ENCODE data around the gene MCF2L2. TPM values are rescaled to one million over a fixed set of nuclear protein-coding genes. Genes with fewer than 3 reads are reported as not detected.
"Not testable (repeated sequence)": the region's sequence is repeated elsewhere in the genome, so short reads cannot be mapped to it uniquely, and the experiment has no call there.

MCF2L2 gene
- total RNA-seq, 1 donor from 2014 or later = 2.0 TPM

GRCh38 chr3:183230826-183231225 lies 197.6 kb downstream of the MCF2L2 start:
- no peak for DNase-seq (ENCODE audit: extremely low spot score in 2 of 2)
- intact Hi-C loops (cut with DNase I) = no loop called here
- H3K4me3 ChIP-seq = no peak overlapping the region

GRCh38 chr3:183230251-183230650 lies 198.2 kb downstream of the MCF2L2 start:
- DNase-seq (ENCODE audit: extremely low spot score in 2 of 2); H3K4me1 ChIP-seq; H3K36me3 ChIP-seq; H3K4me3 ChIP-seq; H3K27ac ChIP-seq; H3K9me3 ChIP-seq; H3K27me3 ChIP-seq; intact Hi-C loops (cut with DNase I): not testable (repeated sequence)

More at GRCh38 chr3:183230826-183231225, 197.6 kb downstream of the MCF2L2 start:
- Histone ChIP-seq H3K27me3 (no peaks in the 10 kb centered on the region), H3K36me3 (no peaks in the 10 kb centered on the region), H3K4me1 (no peaks in the 10 kb centered on the region), H3K9me3 (no peaks in the 10 kb centered on the region), H3K27ac (no peak overlapping the region)
- TF ChIP-seq CTCF (IDR thresholded peaks at IDR 0.05) (no peak), POLR2AphosphoS5 (IDR thresholded peaks at IDR 0.05; ENCODE audit: insufficient read depth in 1 of 2, low read depth in 1 of 2) (no peak), POLR2A (IDR thresholded peaks at IDR 0.05) (no peak)

DNA sequence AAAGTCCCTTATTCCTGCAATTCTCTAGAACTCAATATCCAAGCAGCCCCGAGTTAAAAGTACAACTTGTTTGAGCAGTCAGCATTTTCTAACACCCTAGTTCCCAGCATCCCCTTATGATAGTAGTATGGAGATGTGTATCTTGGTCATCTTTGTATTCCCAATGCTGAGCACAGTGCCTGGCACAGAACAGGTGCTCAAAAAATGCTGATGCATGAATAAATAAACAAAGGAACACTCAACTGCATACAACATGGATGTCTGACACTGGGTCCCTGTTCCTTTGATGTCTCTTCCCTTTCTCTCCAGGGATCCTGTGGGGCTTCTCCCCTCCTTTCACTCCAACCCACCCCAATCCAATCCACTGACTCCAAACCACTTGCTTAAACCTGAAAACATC lies 199.2 kb downstream of the MCF2L2 start:
- Histone ChIP-seq H3K27ac (no peak overlapping the region), H3K4me3 (no peak overlapping the region), H3K36me3 (no peaks in the 10 kb centered on the region), H3K9me3 (no peaks in the 10 kb centered on the region), H3K4me1 (no peaks in the 10 kb centered on the region), H3K27me3 (no peaks in the 10 kb centered on the region)
- intact Hi-C loops (cut with DNase I) = no loop called here
- DNase-seq (ENCODE audit: extremely low spot score in 2 of 2) = no peak
- TF ChIP-seq CTCF (IDR thresholded peaks at IDR 0.05) (no peak), POLR2A (IDR thresholded peaks at IDR 0.05) (no peak), POLR2AphosphoS5 (IDR thresholded peaks at IDR 0.05; ENCODE audit: insufficient read depth in 1 of 2, low read depth in 1 of 2) (no peak)

DNA sequence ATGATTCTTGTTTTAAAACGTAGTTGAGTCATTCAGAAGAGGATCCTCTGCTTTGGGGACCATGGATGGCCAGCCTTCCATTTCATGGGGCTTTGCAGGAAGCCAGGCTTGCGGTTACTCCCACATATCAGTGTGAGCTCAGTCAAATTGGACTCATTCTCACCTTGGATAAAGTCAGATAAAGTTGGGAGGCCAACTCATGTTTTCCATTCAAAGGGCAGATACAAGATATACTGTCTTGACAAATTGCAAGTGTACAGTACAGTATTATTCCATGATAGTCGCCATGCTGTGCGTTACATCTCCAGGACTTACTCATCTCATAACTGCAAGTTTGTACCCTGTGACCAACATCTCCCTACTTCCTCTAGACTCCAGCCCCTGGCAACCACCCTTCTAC lies 200.8 kb downstream of the MCF2L2 start:
- Histone ChIP-seq H3K4me3 (no peak overlapping the region), H3K36me3 (no peaks in the 10 kb centered on the region), H3K9me3 (no peaks in the 10 kb centered on the region), H3K27ac (no peak overlapping the region), H3K27me3 (no peaks in the 10 kb centered on the region), H3K4me1 (no peaks in the 10 kb centered on the region)
- intact Hi-C loops (cut with DNase I) = no loop called here
- no peak for DNase-seq (ENCODE audit: extremely low spot score in 2 of 2)
- no peak for TF ChIP-seq CTCF (IDR thresholded peaks at IDR 0.05)
- TF ChIP-seq POLR2A (IDR thresholded peaks at IDR 0.05) = no peak
- TF ChIP-seq POLR2AphosphoS5 (IDR thresholded peaks at IDR 0.05; ENCODE audit: insufficient read depth in 1 of 2, low read depth in 1 of 2) = no peak

DNA sequence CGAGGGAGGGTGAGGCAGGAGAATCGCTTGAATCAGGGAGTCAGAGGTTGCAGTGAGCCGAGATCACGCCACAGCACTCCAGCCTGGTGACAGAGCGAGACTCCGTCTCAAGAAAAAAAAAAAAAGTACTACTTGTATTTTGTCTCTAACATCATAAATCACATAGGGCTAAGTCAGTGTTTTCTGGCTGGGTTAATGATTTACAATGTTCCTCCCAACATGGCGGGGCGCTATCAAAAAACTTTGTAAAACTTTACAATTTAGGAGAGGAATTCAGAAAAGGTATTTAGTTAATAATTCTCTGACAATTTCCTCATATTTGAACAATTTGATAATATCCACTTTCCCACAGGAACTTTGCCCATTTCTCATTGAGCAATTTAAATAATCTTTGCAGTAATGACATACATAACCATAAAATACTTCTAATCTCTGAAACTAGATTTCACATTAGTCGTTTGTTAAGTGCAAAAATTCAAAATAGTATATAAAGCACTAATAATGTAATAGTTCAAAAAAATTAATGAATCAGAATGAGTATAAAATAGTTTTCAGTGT lies 202.0 kb downstream of the MCF2L2 start:
- Histone ChIP-seq H3K4me3 (no peak overlapping the region), H3K9me3 (no peaks in the 10 kb centered on the region), H3K36me3 (no peaks in the 10 kb centered on the region), H3K4me1 (no peaks in the 10 kb centered on the region), H3K27ac (no peak overlapping the region), H3K27me3 (no peaks in the 10 kb centered on the region)
- intact Hi-C loops (cut with DNase I) = no loop called here
- TF ChIP-seq POLR2A (IDR thresholded peaks at IDR 0.05) (no peak), POLR2AphosphoS5 (IDR thresholded peaks at IDR 0.05; ENCODE audit: insufficient read depth in 1 of 2, low read depth in 1 of 2) (no peak), CTCF (IDR thresholded peaks at IDR 0.05) (no peak)
- DNase-seq (ENCODE audit: extremely low spot score in 2 of 2) = no peak

Measured in vagina (tissue), 2 donors.